Measurements from ENCODE around the gene HTT.

Gene HTT

DNA sequence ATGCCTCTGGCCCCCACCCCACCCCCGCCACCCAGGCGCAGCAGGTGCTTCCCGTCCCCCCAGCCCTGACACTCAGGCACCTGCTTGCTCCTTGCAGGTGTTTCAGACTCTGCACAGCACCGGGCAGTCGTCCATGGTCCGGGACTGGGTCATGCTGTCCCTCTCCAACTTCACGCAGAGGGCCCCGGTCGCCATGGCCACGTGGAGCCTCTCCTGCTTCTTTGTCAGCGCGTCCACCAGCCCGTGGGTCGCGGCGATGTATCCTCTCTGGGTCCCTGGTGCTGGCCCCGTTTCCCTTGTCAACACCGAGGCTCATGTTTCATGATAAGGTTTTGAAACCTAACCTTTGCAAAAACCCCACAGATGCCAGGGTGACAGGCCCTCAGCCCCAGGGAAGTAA is 164.2 kb downstream of the HTT start:
- TF ChIP-seq, protein P1, sequence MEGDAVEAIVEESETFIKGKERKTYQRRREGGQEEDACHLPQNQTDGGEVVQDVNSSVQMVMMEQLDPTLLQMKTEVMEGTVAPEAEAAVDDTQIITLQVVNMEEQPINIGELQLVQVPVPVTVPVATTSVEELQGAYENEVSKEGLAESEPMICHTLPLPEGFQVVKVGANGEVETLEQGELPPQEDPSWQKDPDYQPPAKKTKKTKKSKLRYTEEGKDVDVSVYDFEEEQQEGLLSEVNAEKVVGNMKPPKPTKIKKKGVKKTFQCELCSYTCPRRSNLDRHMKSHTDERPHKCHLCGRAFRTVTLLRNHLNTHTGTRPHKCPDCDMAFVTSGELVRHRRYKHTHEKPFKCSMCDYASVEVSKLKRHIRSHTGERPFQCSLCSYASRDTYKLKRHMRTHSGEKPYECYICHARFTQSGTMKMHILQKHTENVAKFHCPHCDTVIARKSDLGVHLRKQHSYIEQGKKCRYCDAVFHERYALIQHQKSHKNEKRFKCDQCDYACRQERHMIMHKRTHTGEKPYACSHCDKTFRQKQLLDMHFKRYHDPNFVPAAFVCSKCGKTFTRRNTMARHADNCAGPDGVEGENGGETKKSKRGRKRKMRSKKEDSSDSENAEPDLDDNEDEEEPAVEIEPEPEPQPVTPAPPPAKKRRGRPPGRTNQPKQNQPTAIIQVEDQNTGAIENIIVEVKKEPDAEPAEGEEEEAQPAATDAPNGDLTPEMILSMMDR (IDR thresholded peaks at IDR 0.05; ENCODE audit: low read depth, low read length) = no peak
- no peak overlapping the region for H3K4me3 ChIP-seq (replicated peaks in 1 of 2; ENCODE audit: low read depth in 2 of 2, low read length in 2 of 2)
- DNase-seq (ENCODE audit: low read depth in 2 of 2) = no peak

DNA sequence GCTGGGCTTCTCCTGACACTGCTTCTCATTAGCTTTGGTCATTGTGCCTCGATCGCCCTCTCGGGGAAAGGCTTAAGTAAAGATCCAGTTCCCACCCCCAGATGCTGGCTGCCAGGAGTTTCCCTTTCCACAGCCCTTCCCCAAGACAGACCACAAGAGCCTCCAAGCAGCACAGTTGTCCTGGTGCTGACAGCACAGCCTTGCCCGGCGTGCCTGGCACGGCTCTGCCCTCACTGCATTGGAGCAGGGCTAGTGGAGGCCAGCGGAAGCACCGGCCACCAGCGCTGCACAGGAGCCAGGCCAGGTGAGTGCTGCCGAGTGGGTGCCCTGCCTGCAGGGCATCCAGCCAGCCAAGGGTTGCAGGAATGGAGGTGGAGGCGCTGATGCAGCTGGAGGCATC is 164.8 kb downstream of the HTT start:
- no peak for DNase-seq (ENCODE audit: low read depth in 2 of 2)
- no peak overlapping the region for H3K4me3 ChIP-seq (replicated peaks in 1 of 2; ENCODE audit: low read depth in 2 of 2, low read length in 2 of 2)
- TF ChIP-seq, protein P1 (IDR thresholded peaks at IDR 0.05; ENCODE audit: low read depth, low read length) = no peak

DNA sequence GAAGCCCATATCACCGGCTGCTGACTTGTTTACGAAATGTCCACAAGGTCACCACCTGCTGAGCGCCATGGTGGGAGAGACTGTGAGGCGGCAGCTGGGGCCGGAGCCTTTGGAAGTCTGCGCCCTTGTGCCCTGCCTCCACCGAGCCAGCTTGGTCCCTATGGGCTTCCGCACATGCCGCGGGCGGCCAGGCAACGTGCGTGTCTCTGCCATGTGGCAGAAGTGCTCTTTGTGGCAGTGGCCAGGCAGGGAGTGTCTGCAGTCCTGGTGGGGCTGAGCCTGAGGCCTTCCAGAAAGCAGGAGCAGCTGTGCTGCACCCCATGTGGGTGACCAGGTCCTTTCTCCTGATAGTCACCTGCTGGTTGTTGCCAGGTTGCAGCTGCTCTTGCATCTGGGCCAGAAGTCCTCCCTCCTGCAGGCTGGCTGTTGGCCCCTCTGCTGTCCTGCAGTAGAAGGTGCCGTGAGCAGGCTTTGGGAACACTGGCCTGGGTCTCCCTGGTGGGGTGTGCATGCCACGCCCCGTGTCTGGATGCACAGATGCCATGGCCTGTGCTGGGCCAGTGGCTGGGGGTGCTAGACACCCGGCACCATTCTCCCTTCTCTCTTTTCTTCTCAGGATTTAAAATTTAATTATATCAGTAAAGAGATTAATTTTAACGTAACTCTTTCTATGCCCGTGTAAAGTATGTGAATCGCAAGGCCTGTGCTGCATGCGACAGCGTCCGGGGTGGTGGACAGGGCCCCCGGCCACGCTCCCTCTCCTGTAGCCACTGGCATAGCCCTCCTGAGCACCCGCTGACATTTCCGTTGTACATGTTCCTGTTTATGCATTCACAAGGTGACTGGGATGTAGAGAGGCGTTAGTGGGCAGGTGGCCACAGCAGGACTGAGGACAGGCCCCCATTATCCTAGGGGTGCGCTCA is 165.8 kb downstream of the HTT start:
- TF ChIP-seq, protein P1 (IDR thresholded peaks at IDR 0.05; ENCODE audit: low read depth, low read length) = no peak
- DNase-seq (ENCODE audit: low read depth in 2 of 2) = no peak
- no peak overlapping the region for H3K4me3 ChIP-seq (replicated peaks in 1 of 2; ENCODE audit: low read depth in 2 of 2, low read length in 2 of 2)

DNA sequence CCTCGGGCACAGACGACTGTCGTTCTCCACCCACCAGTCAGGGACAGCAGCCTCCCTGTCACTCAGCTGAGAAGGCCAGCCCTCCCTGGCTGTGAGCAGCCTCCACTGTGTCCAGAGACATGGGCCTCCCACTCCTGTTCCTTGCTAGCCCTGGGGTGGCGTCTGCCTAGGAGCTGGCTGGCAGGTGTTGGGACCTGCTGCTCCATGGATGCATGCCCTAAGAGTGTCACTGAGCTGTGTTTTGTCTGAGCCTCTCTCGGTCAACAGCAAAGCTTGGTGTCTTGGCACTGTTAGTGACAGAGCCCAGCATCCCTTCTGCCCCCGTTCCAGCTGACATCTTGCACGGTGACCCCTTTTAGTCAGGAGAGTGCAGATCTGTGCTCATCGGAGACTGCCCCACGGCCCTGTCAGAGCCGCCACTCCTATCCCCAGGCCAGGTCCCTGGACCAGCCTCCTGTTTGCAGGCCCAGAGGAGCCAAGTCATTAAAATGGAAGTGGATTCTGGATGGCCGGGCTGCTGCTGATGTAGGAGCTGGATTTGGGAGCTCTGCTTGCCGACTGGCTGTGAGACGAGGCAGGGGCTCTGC is 166.5 kb downstream of the HTT start:
- TF ChIP-seq, protein P1 (IDR thresholded peaks at IDR 0.05; ENCODE audit: low read depth, low read length) = no peak
- no peak for DNase-seq (ENCODE audit: low read depth in 2 of 2)

DNA sequence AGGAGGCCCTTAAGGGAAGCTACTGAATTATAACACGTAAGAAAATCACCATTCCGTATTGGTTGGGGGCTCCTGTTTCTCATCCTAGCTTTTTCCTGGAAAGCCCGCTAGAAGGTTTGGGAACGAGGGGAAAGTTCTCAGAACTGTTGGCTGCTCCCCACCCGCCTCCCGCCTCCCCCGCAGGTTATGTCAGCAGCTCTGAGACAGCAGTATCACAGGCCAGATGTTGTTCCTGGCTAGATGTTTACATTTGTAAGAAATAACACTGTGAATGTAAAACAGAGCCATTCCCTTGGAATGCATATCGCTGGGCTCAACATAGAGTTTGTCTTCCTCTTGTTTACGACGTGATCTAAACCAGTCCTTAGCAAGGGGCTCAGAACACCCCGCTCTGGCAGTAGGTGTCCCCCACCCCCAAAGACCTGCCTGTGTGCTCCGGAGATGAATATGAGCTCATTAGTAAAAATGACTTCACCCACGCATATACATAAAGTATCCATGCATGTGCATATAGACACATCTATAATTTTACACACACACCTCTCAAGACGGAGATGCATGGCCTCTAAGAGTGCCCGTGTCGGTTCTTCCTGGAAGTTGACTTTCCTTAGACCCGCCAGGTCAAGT is 167.5 kb downstream of the HTT start:
- TF ChIP-seq, protein P1 (IDR thresholded peaks at IDR 0.05; ENCODE audit: low read depth, low read length) = no peak
- no peak overlapping the region for H3K4me3 ChIP-seq (replicated peaks in 1 of 2; ENCODE audit: low read depth in 2 of 2, low read length in 2 of 2)
- peak; percentile 40 to 82 for DNase-seq (ENCODE audit: low read depth in 2 of 2)

More for the DNA sequence above, 166.5 kb downstream of the HTT start:
- no peak overlapping the region for H3K4me3 ChIP-seq (replicated peaks in 1 of 2; ENCODE audit: low read depth in 2 of 2, low read length in 2 of 2)

DNA sequence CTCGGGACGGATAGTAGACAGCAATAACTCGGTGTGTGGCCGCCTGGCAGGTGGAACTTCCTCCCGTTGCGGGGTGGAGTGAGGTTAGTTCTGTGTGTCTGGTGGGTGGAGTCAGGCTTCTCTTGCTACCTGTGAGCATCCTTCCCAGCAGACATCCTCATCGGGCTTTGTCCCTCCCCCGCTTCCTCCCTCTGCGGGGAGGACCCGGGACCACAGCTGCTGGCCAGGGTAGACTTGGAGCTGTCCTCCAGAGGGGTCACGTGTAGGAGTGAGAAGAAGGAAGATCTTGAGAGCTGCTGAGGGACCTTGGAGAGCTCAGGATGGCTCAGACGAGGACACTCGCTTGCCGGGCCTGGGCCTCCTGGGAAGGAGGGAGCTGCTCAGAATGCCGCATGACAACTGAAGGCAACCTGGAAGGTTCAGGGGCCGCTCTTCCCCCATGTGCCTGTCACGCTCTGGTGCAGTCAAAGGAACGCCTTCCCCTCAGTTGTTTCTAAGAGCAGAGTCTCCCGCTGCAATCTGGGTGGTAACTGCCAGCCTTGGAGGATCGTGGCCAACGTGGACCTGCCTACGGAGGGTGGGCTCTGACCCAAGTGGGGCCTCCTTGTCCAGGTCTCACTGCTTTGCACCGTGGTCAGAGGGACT is 168.8 kb downstream of the HTT start:
- no peak overlapping the region for H3K4me3 ChIP-seq (replicated peaks in 1 of 2; ENCODE audit: low read depth in 2 of 2, low read length in 2 of 2)
- DNase-seq (ENCODE audit: low read depth in 2 of 2) = no peak
- TF ChIP-seq, protein P1 (IDR thresholded peaks at IDR 0.05; ENCODE audit: low read depth, low read length) = no peak
